GM13977 (cell line): ENCODE results near the gene IMPACT.

Experiments
- DNase-seq: peaks from one replicate; pipeline ENCODE4 v3.0.0; 2012; ENCODE audit warnings: low spot score
- CTCF ChIP-seq: IDR thresholded peaks from 2 replicates; pipeline ENCODE4 v1.5.1; 2012; ENCODE audit warnings: mild to moderate bottlenecking, control low read depth; ENCODE audit not compliant: insufficient read depth; ENCODE audit errors: extremely low read depth, missing control alignments
- in situ Hi-C: fragments of 300-500 bp; cut with MboI; formaldehyde crosslinking; loops from one replicate; pipeline ENCODE4 v1.12.0; 2022; ENCODE audit warnings: low sequenced_read_pairs, low pct_unique_long_range_greater_than_20kb, mixed read lengths, inconsistent platforms; ENCODE audit not compliant: unreplicated experiment

The IMPACT gene

GRCh38 chr18:24494586-24494985, 68.1 kb downstream of the IMPACT start:
- no peak for TF ChIP-seq CTCF
- in situ Hi-C loops: no loop called here
- no peak for DNase-seq

GRCh38 chr18:24497031-24497754, 70.7 kb downstream of the IMPACT start:
- no peak for TF ChIP-seq CTCF
- DNase-seq: no peak
- in situ Hi-C loops: no loop called here

- TF ChIP-seq CTCF: no peak
- DNase-seq: no peak
- in situ Hi-C loops: no loop called here
These were observed 73.3 kb downstream of the IMPACT start for GRCh38 chr18:24499814-24500213.

GRCh38 chr18:24500217-24500616, 73.7 kb downstream of the IMPACT start:
- in situ Hi-C loops: no loop called here
- DNase-seq: no peak
- TF ChIP-seq CTCF: no peak

- TF ChIP-seq CTCF: no peak
- DNase-seq: no peak
- in situ Hi-C loops: no loop called here
These were observed 74.3 kb downstream of the IMPACT start for GRCh38 chr18:24500766-24501165.

GRCh38 chr18:24502667-24503523, 76.4 kb downstream of the IMPACT start:
- in situ Hi-C loops: no loop called here
- TF ChIP-seq CTCF: no peak
- no peak for DNase-seq
